Measurements from ENCODE around the gene SKIC2.

DNA sequence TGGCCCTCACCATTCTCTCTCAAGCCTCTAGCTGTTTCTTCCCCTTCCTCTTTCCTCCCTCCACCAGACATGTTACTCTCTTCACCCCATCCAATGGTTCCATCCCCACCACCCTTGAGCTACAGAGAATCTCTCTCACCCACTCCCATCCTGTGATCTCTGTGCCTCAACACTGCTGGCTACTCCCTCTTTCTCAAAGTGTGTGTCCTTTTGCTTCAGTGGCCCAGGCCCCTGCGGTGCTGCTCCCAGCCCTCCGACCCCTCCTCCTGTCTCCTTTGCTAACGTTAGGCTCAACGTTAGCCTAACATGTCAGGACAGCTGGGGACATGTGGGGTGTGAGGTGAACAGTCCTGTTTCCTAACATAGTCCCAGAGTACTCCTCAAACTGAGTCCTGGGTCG is 6.1 kb upstream of the SKIC2 start:
- TF ChIP-seq, protein P1, sequence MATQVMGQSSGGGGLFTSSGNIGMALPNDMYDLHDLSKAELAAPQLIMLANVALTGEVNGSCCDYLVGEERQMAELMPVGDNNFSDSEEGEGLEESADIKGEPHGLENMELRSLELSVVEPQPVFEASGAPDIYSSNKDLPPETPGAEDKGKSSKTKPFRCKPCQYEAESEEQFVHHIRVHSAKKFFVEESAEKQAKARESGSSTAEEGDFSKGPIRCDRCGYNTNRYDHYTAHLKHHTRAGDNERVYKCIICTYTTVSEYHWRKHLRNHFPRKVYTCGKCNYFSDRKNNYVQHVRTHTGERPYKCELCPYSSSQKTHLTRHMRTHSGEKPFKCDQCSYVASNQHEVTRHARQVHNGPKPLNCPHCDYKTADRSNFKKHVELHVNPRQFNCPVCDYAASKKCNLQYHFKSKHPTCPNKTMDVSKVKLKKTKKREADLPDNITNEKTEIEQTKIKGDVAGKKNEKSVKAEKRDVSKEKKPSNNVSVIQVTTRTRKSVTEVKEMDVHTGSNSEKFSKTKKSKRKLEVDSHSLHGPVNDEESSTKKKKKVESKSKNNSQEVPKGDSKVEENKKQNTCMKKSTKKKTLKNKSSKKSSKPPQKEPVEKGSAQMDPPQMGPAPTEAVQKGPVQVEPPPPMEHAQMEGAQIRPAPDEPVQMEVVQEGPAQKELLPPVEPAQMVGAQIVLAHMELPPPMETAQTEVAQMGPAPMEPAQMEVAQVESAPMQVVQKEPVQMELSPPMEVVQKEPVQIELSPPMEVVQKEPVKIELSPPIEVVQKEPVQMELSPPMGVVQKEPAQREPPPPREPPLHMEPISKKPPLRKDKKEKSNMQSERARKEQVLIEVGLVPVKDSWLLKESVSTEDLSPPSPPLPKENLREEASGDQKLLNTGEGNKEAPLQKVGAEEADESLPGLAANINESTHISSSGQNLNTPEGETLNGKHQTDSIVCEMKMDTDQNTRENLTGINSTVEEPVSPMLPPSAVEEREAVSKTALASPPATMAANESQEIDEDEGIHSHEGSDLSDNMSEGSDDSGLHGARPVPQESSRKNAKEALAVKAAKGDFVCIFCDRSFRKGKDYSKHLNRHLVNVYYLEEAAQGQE (IDR thresholded peaks at IDR 0.05; ENCODE audit: insufficient replicate concordance, low read depth): no peak
- no peak for TF ChIP-seq CTCF (IDR thresholded peaks at IDR 0.05; ENCODE audit: insufficient read depth, low read length)

All from HL-60 (cell line).